Smooth muscle cell (in vitro differentiated cells): ENCODE results near the gene CEP85L. TPM values are rescaled to one million over a fixed set of nuclear protein-coding genes. Genes with fewer than 3 reads are reported as not detected.
"Not testable (repeated sequence)": the region's sequence is repeated elsewhere in the genome, so short reads cannot be mapped to it uniquely, and the experiment has no call there.

ENCODE experiments used
- DNase-seq: peaks from one replicate; lab custom pipeline; 2025; ENCODE audit not compliant: unreplicated experiment; lab: John Stamatoyannopoulos, UW
- H2AFZ ChIP-seq: fragments of 200-600 bp; sonication (generic); 2 replicates; pipeline ENCODE4 v1.6.0; 2016; ENCODE audit warnings: antibody characterized with exemption, low read depth, mild to moderate bottlenecking
- H3F3A ChIP-seq: fragments of 200-600 bp; sonication (generic); 2 replicates; pipeline ENCODE4 v1.6.0; 2017; ENCODE audit warnings: antibody characterized with exemption, low read depth
- H3K27ac ChIP-seq: fragments of 200-600 bp; sonication (generic); 2 replicates; pipeline ENCODE4 v1.5.1; 2016; ENCODE audit warnings: low read depth, mild to moderate bottlenecking
- H3K27me3 ChIP-seq: fragments of 200-600 bp; sonication (generic); 2 replicates; pipeline ENCODE4 v1.6.1; 2016; ENCODE audit warnings: low read depth, mild to moderate bottlenecking
- H3K36me3 ChIP-seq: fragments of 200-600 bp; sonication (generic); 2 replicates; pipeline ENCODE4 v1.5.1; 2016; ENCODE audit warnings: low read depth
- H3K4me1 ChIP-seq: fragments of 200-600 bp; sonication (generic); 2 replicates; pipeline ENCODE4 v1.5.1; 2016; ENCODE audit warnings: low read depth
- H3K4me2 ChIP-seq: fragments of 200-600 bp; sonication (generic); 2 replicates; pipeline ENCODE4 v1.6.0; 2016; ENCODE audit warnings: mild to moderate bottlenecking
- H3K4me3 ChIP-seq: fragments of 200-600 bp; sonication (generic); 2 replicates; pipeline ENCODE4 v1.5.1; 2016; ENCODE audit warnings: mild to moderate bottlenecking
- H3K79me2 ChIP-seq: fragments of 200-600 bp; sonication (generic); 2 replicates; pipeline ENCODE4 v1.6.0; 2016; ENCODE audit warnings: low read depth, mild to moderate bottlenecking
- H3K9ac ChIP-seq: fragments of 200-600 bp; sonication (generic); 2 replicates; pipeline ENCODE4 v1.6.0; 2016; ENCODE audit warnings: low read depth
- H3K9me3 ChIP-seq: fragments of 200-600 bp; sonication (generic); replicated peaks from 2 replicates; pipeline ENCODE4 v1.5.1; 2016; ENCODE audit warnings: low read depth
- H4K20me1 ChIP-seq: fragments of 200-600 bp; sonication (generic); 2 replicates; pipeline ENCODE4 v1.6.0; 2016; ENCODE audit warnings: low read depth
- WGBS: methylation state at CpG from one replicate; pipeline ENCODE4 v1.1.7; 2016; ENCODE audit warnings: low lambda C conversion rate; 5-methylcytosine and 5-hydroxymethylcytosine counted together
- polyA plus RNA-seq: library from polyadenylated mRNA; unstranded; fragments of >200 nt; fragmentation: Nextera tagmentation; extraction: Ambion mirVana; gene quantifications from 2 replicates; pipeline ENCODE4 v1.2.1, GENCODE V29; 2016
- total RNA-seq: library from RNA; depleted of rRNA; stranded (reverse); fragments of >200 nt; gene quantifications from 2 replicates; pipeline ENCODE4 v1.2.3, GENCODE V29; 2014
- TF ChIP-seq, protein P1 (sequence below): fragments of 200-600 bp; sonication (generic); IDR thresholded peaks from 2 replicates; pipeline ENCODE4 v1.5.1; 2017; ENCODE audit warnings: borderline replicate concordance, mild to moderate bottlenecking, antibody characterized with exemption; ENCODE audit not compliant: insufficient read depth, poor library complexity, severe bottlenecking

CEP85L gene
- total and polyA plus RNA-seq, 2 experiments from 2014 or later: 36.5 to 65.6 TPM

DNA sequence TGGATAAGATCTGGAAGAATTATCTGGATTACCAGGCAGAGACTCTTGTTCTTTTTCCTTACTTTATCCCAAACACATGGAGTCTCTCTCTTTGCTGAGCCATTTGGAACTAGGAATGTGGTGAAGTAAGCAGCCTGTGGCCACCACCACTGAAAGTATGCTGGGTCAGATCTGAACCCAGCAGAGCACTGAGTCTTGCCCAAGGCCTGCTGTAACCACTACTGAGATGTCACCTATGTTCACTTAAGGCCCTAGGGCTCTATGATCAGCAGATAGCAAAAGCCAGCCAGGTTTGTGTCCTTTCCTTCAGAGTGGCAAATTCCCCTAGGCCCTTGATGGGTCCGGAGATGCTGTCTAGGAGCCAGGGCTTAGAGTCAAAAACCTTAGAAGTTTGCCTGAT, 206.6 kb downstream of the CEP85L start:
- Histone ChIP-seq H3K4me2 (no peak overlapping the region), H3K4me3 (no peak overlapping the region), H3K79me2 (no peaks in the 10 kb centered on the region), H3K9ac (no peak overlapping the region), H3K9me3 (peaks cover 10% of the 10 kb centered on the region), H3K4me1 (no peaks in the 10 kb centered on the region), H3F3A (no peaks in the 10 kb centered on the region), H2AFZ (no peak overlapping the region), H4K20me1 (no peaks in the 10 kb centered on the region), H3K27ac (no peak overlapping the region), H3K27me3 (no peaks in the 10 kb centered on the region), H3K36me3 (no peaks in the 10 kb centered on the region)
- DNase-seq: no peak
- TF ChIP-seq, protein P1, sequence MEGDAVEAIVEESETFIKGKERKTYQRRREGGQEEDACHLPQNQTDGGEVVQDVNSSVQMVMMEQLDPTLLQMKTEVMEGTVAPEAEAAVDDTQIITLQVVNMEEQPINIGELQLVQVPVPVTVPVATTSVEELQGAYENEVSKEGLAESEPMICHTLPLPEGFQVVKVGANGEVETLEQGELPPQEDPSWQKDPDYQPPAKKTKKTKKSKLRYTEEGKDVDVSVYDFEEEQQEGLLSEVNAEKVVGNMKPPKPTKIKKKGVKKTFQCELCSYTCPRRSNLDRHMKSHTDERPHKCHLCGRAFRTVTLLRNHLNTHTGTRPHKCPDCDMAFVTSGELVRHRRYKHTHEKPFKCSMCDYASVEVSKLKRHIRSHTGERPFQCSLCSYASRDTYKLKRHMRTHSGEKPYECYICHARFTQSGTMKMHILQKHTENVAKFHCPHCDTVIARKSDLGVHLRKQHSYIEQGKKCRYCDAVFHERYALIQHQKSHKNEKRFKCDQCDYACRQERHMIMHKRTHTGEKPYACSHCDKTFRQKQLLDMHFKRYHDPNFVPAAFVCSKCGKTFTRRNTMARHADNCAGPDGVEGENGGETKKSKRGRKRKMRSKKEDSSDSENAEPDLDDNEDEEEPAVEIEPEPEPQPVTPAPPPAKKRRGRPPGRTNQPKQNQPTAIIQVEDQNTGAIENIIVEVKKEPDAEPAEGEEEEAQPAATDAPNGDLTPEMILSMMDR: no peak
- 91% methylated on average over 1 of the region's 1 CpG for WGBS

DNA sequence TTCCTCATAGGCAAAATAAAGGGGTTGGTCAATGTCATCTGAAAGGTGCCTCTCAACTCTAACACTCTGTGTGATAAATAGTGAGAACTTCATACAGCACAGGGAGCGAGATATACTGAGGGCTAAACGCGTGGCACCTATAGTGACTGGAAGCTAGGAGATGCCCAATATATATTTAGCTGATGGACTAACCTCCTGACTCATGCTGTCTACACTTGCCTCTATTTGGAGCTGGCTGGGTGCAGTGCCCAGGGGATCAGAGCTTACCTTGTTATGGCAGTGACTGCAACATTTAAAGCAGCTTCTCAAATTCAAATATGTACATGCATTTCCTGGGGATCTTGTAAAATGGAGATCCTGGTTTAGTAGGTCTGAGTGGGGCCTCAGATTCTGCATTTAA, 214.9 kb downstream of the CEP85L start:
- Histone ChIP-seq H3K4me2 (no peak overlapping the region), H3K4me3 (no peak overlapping the region), H3K27me3 (no peaks in the 10 kb centered on the region), H3F3A (no peaks in the 10 kb centered on the region), H4K20me1 (no peaks in the 10 kb centered on the region), H3K36me3 (no peaks in the 10 kb centered on the region), H3K9ac (no peak overlapping the region), H3K79me2 (no peaks in the 10 kb centered on the region), H3K27ac (no peak overlapping the region), H2AFZ (no peak overlapping the region), H3K4me1 (no peaks in the 10 kb centered on the region), H3K9me3 (no peaks in the 10 kb centered on the region)
- TF ChIP-seq, protein P1: no peak
- WGBS: 57% methylated on average over 3 of the region's 3 CpGs
- no peak for DNase-seq

DNA sequence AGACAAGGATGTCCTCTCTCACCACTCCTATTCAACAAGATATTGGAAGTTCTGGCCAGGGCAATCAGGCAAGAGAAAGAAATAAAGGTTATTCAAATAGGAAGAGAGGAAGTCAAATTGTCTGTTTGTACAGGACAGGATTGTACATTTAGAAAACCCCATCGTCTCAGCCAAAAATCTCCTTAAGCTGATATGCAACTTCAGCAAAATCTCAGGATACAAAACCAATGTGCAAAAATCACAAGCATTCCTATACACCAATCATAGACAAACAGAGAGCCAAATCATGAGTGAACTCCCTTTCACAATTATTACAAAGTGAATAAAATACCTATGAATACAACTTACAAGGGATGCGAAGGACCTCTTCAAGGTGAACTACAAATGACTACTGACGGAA, 217.2 kb downstream of the CEP85L start:
- H3K79me2 ChIP-seq, H3K4me1 ChIP-seq, H4K20me1 ChIP-seq, H3K27me3 ChIP-seq, H3F3A ChIP-seq, H3K36me3 ChIP-seq, H2AFZ ChIP-seq, H3K27ac ChIP-seq, H3K4me3 ChIP-seq, H3K4me2 ChIP-seq, H3K9ac ChIP-seq, DNase-seq, H3K9me3 ChIP-seq: not testable (repeated sequence)
- 93% methylated on average over 3 of the region's 3 CpGs for WGBS

DNA sequence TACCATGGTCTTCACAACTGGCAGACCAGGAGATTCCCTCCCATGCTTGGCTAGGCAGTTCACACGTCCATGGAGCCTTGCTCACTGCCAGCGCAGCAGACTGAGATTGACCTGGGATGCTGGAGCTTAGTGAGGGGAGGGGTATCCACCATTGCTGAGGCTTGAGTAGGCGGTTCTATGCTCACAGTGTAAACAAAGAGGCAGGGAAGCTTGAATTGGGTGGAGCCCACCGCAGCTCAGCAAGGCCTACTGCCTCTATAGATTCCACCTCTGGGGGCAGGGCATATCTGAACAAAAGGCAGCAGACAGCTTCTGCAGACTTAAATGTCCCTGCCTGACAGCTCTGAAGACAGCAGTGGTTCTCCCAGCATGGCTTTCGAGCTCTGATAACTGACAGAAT, 230.1 kb downstream of the CEP85L start:
- not testable (repeated sequence) for DNase-seq, H3K9me3 ChIP-seq, H3K4me2 ChIP-seq, H3K4me1 ChIP-seq, H3F3A ChIP-seq, H3K27ac ChIP-seq, H3K36me3 ChIP-seq, H3K4me3 ChIP-seq, H3K9ac ChIP-seq, H3K79me2 ChIP-seq, H2AFZ ChIP-seq, H4K20me1 ChIP-seq, H3K27me3 ChIP-seq
- whole genome bisulfite sequencing: 77% methylated on average over 5 of the region's 5 CpGs
